ENCODE results near the gene ALOX5AP.

Gene ALOX5AP

DNA sequence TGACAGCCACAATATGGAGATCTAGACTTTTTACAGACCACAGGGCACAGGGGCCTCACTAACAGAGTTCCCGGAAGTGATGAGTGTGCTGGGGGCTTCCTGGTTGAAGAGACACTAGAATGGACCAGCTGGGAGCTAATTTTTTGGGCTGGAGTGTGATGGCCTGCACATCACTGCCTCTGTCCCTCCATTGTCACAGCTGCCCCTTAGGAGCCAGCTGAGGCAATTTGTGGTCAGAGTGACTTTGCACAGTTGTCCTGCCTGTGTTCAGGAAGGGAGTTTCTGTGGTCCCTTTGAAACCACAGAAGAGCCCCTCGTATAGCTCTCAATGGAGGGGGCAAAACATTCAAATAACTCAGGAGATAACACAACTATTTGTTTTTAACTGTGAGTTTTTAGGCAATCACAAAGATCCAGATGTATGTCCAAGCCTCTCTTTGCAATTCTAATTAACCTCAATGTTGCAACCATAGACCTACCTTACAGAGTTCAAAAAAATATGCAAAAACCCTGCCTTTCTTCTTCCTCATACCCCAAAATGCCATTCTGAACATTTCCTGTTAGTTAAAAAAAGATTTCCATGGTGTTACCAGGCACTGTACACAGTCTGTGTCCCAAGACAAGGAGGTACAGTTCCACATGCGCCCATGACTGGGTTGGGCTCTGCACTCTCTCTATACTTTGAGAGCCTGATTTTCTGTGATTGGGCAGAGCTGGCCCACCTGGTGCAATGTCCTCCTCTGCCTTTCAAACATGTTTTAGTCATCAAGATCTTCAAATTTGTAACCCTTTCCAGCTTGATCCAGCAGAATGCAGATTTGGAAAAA is 2.4 kb downstream of the ALOX5AP start:
- no peak for DNase-seq (ENCODE audit: low read depth)

DNA sequence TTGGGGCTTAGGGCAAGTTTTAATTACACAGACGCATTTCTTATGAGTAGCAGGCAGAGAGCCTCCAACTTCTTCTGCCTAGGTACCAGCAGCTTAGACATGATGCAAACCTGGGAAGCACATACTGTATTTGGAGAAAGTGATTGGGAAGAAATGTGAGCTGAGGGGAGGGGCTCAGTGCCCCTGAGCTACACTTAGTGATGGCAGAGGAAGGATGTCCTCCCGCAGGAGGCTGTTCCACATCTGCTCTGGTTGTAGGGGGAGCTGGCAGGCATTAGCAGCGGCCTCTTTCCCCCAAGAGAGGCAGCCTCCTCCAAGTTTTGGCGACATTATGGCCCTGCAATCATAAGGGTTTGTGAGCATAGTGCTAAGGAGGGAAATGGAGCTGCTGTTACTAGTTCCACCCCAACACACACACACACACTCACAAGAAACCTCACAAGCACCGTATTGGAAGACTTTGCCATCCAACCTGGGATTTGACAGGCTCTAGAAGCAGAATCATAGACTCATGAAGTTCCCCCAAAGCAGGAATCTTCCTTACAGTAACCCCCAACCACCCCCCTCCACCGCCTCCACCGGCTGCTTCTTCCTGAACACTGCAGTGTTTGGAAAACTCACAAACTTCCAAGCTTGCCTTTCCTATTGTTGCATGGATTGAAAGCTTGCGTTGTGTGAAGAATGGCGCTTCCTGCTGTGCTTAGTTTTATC is 3.3 kb downstream of the ALOX5AP start:
- DNase-seq (ENCODE audit: low read depth), result no peak

DNA sequence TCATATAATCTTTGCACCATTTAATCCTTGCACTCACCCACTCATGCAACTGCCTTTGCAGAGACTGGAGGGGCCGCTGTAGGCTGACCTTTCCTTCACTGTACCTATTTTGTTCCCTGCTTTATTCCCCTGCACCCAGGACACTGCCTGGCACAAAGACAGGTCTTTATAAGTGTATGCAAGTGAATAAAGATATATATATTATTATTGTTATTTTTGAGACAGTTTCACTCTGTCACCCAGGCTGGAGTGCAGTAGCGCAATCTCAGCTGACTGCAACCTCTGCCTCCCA is 3.8 kb downstream of the ALOX5AP start:
- DNase-seq (ENCODE audit: low read depth), result no peak

DNA sequence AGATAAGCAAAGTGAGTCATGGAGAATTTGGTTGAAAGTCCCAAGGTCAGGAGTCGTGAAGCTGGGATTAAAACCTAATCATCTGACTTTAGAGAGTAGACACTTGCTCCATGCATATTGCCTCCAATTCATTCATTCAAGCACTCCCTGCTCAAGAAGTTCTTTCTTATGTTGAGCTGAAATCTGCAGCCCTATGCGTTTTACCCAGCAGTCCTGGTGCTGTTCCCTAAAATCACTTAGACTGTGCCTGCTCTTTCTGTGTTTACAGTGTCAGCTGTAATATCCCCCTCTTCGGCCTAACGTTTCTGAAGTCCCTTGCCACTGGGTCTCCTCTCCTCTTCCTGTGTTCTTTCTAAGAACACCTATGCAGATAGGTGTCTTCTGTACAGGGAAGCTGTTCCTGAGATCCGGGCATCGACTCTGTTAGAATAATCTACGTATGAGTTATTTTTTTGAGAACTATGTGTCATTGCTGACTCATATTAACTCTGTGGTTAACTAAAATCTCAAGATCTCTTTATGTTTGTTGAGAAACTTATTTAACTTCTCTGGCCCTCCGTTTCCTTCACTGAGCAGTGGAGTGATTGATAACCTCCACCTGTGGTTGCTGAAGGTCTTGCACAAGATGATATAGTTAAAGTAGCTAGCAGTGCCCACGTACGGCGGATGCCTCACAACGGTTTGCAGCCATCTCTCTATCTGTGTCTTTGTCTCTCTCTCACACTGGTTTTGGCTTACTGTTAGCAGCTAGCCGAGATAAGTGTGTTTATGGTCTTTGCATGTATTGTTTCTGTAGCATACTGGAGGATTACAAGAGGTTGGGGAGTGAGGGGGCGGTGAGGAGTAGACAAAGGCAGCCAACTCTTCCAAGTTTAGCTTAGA is 4.7 kb downstream of the ALOX5AP start:
- DNase-seq (ENCODE audit: low read depth), result peak; percentile 100

DNA sequence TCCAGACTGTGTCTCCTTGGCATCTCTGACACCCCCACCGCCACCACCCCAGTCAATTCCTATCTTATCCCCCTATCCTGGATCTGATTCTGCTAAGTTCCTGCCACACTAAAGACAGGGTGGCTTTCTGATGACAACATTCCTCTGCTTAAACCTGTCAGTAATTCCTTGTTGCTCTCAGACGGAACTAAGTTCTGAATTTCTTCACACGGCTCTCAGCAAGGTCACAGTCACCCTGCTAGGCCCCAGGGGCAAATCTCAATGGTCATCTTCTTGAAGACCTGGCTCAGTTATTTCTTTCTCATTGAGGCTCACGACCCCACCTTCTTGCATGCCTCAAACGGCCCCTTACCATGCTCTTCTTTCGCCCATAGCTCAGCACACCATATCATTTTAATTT is 7.6 kb downstream of the ALOX5AP start:
- DNase-seq (ENCODE audit: low read depth), result no peak

DNA sequence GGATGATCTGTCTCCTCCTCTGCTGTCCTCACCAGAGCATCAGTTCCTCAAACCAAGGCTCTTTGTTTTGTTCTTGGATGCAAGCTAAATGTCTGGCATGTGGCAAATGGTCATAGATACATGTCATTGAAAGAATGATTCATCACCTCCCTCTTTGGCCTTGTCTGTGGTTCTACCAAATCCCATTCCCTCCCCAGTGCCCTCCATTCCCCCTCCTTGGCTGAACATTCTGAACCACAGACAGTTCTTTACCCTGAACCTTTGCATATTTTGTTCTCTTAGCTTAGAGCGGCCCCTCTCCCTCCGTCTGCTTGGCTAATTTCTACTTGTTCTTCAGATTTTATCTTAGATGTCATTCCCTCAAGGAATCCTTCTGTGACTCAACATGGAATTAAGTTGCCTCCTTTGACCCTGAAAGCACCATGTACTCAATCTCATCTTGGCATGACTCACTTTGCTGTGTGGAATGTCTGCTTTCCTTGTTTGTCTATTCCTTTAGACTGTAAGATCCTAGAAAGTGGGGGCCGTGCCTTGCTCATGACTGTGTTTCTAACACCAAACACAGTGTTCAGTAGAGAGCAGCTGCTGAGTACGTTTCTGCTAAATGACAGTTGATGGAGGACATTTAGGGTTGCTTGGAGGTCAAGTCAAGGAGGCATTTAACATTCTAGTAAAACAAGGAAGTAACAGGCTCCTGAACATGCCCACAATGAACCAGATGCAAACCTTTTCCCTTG is 8.1 kb downstream of the ALOX5AP start:
- peak; percentile 100 for DNase-seq (ENCODE audit: low read depth)

DNA sequence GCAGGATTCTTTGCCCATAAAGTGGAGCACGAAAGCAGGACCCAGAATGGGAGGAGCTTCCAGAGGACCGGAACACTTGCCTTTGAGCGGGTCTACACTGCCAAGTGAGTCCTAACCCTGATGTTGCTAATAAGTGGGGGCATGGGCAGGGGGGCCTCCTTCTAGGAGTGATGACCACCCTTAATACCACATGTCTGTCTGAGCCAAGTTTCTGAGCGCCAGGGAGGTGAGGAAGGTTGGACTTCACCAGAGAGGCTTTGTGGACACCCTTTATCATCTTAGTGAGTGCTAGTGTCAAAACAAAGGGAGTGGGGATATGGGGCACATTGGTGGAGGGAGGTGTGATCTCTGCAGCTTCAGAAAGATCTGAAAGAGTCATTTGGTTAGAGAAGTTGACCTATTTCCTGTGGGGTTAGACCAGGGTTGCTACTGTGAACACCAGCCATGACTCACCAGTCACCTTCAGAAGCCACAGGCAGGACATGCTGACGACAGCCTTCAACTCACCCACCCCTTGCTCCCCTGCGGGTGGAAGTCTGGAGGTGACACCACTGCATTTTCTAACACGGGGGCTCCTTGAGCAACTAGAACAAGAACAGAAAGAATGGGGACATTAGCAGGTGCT is 8.8 kb downstream of the ALOX5AP start:
- DNase-seq (ENCODE audit: low read depth), result peak; percentile 53

DNA sequence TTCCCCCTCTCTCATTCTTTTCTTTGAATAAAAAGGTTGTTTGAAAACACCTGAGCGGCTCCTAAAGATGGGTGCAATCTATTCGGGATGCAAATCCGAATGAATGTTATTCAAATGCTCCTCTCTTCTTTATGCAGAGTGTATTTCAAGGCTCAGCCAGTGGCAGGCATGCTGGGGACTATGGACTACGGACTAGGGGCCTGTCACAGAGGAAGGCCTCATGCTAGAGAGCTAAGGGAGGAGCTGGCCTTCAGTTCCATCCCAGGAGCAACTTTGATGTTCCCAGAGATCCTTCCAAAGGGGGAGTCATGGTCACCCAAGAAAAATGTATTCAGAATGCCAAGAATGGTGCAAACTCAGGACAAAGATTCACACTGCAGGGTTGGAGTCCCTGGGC is 9.3 kb downstream of the ALOX5AP start:
- no peak for DNase-seq (ENCODE audit: low read depth)

DNA sequence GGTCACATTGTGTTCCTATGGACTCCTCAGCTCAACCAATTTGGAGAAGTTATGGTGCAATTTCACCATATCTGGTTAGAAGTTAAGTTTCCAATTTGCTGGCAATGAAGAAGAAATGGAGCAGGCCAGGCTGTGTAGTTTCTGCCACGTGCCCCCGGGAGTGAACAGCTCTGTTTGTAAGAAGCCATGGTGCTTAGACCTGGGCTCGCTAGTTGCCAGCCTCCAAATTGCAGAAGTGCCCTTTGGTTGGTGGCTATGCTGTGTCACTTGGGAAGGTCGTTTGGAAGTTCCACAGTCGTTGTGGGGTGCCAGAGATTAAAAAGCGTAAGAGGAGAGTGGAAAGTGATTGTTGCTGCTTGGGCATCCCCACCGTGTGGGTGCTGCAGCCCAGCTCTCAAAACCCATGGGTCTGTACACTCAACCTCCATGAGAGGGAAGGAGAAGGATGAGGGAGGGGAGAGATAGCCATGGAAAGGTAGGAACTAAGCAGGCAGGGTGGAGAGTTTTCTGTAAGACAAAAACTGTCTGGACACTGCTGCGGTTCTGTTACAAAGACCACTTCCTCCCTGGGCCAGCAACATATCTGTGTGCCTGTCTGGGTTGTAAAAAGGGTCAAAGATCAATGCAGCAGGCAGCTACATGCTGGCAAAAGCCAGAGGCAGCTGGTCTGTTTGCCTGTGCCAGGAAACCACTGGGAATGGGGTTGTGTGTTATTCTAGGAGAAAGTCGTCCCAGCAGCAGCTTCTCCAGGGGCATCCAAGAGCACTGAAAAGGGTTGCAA is 10.8 kb downstream of the ALOX5AP start:
- no peak for DNase-seq (ENCODE audit: low read depth)

DNA sequence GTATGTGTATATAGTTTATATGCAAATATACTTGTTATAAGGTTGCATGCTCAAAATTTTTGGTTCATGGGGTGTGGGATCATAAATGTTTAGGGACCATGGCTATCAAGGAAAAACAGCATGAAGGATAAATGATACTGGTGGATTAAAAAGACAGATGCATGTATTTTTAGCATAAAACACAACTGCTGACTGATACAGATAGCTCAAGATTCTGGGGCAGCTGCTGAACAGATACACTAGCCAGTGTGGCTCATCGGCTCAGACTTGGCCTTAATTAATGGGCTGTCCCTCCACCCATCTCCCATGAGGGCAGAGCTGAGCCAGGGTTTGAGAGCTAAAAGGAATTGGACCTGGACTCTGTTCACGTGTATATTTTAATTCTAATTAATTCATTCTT is 11.4 kb downstream of the ALOX5AP start:
- no peak for DNase-seq (ENCODE audit: low read depth)

DNA sequence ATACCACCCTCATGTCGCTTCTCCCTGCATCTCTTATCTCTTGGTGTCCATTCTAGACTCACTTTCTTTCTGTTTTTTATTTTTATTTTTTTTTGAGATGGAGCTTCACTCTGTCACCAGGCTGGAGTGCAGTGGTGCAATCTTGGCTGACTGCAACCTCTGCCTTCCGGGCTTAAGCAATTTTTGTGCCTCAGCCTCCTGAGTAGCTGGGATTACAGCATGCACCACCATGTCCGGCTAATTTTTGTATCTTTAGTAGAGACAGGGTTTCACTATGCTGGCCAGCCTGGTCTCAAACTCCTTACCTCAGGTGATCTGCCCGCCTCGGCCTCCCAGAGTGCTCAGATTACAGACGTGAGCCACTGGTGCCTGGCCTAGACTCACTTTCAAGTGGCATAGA is 12.5 kb downstream of the ALOX5AP start:
- peak; percentile 62 for DNase-seq (ENCODE audit: low read depth)

DNA sequence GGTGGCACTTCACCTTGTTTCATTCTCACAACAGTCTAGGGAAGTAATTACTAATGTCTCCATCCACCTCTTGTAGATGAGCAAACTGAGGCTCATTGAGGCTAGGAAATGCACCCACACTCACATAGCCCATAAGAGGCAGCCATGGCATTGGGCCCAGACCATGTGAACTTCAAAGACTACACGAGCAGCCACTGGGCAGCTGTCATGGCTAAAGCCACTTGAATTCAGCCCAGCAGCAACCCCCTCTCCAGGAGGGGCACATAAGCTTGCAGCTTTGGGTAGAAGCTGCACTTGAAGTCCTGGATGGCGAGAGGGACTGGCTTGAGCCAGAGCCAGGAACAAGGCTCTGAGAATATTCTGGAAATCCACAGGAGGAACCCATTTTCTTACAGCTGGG is 13.4 kb downstream of the ALOX5AP start:
- DNase-seq (ENCODE audit: low read depth), result no peak

DNA sequence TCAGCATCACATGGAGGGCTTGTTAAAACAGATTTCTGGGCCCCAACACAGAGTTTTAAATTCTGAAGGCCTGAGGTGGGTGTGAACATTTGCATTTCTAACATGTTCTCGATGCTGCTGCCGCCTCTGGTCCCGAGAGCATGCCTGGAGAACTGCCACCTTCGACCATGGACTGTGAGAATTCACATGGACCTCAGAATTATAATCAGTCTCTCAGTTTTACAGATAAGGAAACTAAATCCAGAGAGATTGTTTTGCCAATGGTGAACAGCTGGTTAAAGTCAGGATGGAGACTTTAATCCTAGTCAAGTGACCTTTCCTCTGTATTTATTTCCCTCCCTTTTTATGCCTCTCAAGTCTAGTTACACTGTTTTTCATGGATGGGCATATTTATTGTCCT is 14.7 kb downstream of the ALOX5AP start:
- DNase-seq (ENCODE audit: low read depth), result no peak

DNA sequence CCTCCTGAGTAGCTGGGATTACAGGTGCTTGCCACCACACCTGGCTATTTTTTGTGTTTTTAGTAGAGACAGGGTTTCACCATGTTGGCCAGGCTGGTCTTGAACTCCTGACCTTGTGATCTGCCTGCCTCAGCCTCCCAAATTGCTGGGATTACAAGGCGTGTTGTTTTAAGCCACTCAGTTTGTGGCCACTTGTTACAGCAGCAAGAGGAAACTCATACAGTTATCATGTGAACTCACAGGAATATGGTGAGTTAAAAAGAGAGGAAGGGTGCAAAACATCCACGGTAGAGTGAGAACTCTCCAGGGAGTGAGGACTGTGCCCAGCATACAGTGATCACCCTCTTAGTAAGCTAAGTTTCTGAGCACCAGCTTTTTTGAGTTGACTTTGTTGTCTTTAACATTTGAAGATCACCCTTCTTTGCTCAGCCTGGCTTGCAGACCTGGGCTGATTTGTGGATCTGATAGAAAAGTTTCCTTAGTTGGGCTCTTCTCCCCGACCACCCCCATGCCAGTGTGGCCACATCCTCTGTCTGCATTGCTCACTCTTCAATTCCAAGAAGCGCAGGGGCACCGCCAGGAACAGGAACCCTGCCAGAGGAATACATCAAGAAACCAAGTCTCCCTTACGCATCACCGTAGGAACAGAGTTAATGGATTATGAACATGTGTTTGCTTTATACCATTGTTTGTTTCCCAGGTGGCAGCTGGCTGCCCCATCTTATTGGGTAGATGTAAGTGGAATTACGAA is 16.0 kb downstream of the ALOX5AP start:
- DNase-seq (ENCODE audit: low read depth), result no peak

DNA sequence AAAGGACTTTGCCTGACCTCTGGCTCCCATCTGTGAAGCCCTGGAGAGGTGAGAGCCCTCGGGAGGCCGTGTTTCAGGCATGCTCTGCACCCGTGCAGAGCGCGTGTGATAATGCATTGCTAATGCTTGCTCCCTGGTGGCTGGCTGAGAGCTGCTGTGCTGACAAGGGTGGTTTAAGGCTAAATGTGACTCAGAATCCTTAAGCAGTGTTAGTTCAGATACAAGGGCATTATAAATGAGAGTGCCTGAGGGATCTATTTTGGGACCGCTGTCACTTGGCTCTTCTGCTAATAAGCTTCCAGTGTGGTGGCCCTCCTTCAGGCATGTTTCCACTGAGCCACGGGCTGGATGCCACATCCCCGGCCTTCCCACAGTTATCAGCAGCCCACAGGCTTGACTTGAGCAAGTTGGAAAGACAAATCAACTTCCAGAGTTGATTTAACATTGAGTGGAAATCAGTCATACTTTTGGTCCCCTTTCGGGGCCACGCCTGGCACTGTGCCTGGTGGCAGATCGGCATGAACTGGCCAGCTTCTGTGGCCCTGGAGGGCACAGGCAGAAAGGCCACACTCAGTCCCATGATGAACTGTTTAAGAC is 17.0 kb downstream of the ALOX5AP start:
- peak; percentile 58 for DNase-seq (ENCODE audit: low read depth)

DNA sequence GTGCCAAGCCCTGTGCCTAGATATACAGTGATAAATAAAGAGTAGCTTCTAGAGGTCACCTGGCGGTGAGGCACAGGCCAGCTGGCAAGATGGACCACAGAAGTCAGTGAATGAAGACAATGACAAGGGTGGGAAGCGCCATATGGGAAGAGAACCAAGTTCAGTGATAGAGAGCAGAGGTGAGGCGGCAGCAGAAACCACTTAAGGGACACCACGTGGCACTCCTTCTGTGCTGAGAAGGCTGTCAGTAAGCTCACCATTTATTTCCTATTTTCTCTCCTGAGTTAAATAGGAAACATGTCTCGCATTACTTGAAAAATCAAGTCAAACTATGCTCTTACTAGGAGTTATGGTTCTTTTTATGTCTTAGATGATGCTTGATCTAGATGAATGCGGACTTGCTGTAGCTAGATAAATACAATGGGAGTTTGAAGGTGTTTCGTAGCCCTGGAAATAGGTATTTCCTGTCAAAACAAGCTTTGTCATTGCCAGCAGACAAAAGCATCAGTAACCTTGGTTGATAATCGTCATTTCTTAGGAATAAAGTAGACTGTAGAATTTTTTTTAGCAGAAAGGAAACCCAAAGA is 17.8 kb downstream of the ALOX5AP start:
- no peak for DNase-seq (ENCODE audit: low read depth)

DNA sequence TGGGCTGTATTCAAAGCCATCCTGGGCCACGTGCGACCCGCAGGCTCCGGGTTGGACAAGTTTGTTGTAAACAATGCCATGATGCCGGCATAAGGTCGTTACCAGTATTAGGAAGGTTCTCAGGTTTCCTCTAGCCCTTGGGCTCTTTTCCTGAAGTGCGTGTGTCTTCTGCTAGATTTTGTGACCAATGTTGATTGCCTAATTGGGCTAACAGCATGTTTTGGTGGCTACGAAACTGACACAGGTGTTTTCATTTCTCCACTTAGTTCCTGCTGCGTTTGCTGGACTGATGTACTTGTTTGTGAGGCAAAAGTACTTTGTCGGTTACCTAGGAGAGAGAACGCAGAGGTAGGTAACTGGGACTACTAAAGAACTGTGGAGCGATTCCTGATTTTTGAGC is 20.3 kb downstream of the ALOX5AP start:
- DNase-seq (ENCODE audit: low read depth), result no peak

DNA sequence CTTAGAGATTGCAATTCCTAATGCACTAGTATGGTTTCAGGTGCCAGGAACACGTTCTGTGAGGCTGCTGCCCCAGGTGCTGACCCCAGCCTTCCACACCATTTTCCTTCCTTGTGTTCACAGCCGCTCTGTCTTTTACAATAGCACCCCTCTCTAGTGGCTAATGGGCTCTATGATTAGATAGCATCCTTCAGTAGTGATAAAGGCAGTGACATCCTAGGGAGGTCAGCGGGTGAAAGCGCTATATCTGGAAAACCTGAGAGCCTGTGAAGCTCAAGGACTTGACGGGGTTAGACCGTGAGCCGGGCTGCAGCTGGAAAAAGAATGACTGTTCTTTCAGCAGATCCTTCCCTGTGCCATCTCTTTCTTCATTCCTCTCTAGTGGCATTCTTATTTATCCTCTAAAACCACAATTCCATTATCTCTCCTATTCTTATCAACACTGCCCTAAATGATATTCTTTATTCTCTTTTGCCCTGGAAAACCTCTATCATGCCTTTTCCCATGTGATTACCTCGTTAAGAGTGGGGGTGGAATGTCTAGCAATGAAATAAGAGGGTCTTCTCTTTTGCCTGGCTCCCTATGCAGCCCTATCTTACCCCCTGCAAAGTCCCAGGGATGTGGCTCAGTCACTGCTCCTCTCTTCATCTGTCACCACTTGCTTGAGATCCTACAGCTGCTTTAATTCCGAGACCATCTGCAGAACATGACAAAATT is 21.8 kb downstream of the ALOX5AP start:
- DNase-seq (ENCODE audit: low read depth), result peak; percentile 73

DNA sequence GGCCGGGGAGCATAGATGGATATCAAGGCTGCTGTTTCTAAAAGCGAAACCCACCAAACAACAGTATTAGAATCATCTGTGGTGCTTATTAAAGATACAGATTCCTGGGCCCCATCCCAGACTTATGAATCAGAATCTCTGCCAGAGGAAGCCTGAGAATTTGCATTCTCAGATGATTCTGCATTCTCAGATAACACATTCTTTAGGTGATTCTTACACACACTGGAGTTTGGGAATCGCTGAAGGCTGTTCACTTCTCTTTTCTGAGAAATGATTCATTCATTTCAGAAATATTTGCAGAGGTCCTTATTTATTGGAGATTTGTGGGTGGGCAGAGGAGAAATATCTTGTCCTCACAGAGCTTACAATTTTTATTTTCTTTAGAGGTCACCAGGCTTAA is 24.4 kb downstream of the ALOX5AP start:
- peak; percentile 72 for DNase-seq (ENCODE audit: low read depth)

Measured in amniotic epithelial cell (primary cell).